Retinal pigment epithelial cell (primary cell): ENCODE measurements around the gene SYT9.

ENCODE experiments used
- DNase-seq: peaks from one replicate; pipeline ENCODE4 v3.0.0-alpha.2; 2010; ENCODE audit warnings: low read depth
- H3K4me3 ChIP-seq: 2 replicates; pipeline ENCODE4 v1.5.1; 2011; ENCODE audit warnings: mild to moderate bottlenecking, low read length, control low read depth, moderate library complexity
- TF ChIP-seq, protein P1 (sequence below): conservative IDR thresholded peaks from 2 replicates; pipeline ENCODE4 v1.5.1; 2011; ENCODE audit warnings: low read depth, low read length, control low read depth, inconsistent platforms

The SYT9 gene

DNA sequence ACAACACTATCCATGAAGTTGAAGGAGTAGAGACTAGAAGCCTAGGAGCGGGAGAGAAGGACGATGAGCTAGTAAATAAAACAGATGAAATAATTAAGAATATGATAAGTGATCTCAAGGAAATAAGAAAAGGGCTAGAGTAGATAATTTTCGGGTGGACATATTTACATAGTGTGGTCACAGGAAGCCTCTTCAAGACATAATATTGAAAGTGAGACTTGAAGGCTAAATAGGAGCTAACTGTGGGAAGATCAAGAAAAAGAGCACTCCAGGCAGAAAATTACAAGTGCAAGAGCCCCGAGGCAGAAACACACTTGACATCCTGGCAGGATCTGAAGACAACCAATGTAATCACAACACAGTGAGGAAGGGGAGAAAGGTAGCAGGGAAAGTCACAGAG, 250.2 kb downstream of the SYT9 start:
- DNase-seq, result no peak
- no peak overlapping the region for H3K4me3 ChIP-seq
- TF ChIP-seq, protein P1, sequence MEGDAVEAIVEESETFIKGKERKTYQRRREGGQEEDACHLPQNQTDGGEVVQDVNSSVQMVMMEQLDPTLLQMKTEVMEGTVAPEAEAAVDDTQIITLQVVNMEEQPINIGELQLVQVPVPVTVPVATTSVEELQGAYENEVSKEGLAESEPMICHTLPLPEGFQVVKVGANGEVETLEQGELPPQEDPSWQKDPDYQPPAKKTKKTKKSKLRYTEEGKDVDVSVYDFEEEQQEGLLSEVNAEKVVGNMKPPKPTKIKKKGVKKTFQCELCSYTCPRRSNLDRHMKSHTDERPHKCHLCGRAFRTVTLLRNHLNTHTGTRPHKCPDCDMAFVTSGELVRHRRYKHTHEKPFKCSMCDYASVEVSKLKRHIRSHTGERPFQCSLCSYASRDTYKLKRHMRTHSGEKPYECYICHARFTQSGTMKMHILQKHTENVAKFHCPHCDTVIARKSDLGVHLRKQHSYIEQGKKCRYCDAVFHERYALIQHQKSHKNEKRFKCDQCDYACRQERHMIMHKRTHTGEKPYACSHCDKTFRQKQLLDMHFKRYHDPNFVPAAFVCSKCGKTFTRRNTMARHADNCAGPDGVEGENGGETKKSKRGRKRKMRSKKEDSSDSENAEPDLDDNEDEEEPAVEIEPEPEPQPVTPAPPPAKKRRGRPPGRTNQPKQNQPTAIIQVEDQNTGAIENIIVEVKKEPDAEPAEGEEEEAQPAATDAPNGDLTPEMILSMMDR, result no peak

DNA sequence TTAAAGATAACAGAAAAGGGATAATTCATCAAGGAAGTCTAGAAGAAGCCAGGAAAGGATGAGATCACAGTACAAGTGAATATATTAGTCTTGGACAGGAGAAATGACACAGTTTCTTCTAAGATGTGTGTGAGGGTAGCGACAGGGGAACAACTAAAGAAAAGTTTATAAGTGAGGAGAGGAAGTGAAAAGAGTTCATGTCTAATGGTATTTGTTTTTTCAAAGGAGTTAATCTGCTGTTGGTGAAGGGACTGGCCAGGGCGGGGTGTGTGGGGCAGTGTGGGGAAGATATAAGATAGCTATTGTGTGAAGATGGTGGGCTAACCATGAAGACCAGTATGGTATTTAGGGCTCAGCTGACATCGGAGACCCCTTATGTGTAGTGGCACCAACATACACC, 254.5 kb downstream of the SYT9 start:
- TF ChIP-seq, protein P1, result no peak
- no peak for DNase-seq
- no peak overlapping the region for H3K4me3 ChIP-seq

DNA sequence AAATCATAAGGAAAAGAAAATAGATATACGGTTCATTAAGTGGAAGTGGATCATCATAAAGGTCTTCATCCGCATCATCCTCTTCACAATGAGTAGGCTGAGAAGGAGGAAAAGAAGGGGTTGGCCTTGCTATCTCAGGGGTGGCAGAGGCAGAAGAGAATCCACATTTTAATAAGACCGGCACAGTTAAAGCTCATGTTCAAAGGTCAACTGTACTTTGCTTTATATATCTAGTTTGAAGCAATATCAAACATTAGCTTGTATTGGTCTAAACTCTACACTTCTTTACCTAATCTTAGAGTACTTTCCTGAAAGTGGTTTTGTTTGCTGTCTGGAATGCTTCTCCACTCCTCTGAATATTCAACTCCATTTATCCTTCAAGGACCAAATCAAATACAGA, 256.4 kb downstream of the SYT9 start:
- no peak overlapping the region for H3K4me3 ChIP-seq
- DNase-seq, result no peak
- TF ChIP-seq, protein P1, result no peak

DNA sequence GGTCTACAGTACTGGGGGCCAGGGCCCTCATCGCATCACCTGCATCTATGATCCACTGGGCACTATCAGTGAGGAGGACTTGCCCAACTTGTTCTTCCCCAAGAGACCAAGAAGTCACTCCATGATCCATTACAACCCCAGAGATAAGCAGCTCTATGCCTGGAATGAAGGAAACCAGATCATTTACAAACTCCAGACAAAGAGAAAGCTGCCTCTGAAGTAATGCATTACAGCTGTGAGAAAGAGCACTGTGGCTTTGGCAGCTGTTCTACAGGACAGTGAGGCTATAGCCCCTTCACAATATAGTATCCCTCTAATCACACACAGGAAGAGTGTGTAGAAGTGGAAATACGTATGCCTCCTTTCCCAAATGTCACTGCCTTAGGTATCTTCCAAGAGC, 258.3 kb downstream of the SYT9 start:
- no peak overlapping the region for H3K4me3 ChIP-seq
- TF ChIP-seq, protein P1, result no peak
- DNase-seq, result no peak

DNA sequence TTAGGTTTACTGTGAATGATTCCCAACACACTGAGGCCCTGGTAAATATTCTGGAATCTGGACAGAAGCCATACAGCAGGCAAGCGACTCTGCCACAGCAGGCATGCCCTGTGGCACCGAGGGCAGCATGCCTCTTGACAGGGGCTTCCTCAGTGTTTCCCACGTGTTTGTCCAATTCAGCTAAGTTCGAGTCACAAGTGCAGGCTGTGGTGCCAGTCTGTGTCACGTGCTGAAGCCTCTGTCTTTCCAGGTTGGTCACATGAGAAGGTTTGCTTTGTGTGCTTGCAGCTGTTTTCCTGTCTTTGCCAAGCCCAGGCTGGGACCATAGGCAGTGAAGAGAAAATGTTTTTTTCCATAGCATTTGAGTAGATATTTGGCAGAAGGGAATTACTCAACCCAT, 259.7 kb downstream of the SYT9 start:
- TF ChIP-seq, protein P1, result no peak
- H3K4me3 ChIP-seq, result no peak overlapping the region

DNA sequence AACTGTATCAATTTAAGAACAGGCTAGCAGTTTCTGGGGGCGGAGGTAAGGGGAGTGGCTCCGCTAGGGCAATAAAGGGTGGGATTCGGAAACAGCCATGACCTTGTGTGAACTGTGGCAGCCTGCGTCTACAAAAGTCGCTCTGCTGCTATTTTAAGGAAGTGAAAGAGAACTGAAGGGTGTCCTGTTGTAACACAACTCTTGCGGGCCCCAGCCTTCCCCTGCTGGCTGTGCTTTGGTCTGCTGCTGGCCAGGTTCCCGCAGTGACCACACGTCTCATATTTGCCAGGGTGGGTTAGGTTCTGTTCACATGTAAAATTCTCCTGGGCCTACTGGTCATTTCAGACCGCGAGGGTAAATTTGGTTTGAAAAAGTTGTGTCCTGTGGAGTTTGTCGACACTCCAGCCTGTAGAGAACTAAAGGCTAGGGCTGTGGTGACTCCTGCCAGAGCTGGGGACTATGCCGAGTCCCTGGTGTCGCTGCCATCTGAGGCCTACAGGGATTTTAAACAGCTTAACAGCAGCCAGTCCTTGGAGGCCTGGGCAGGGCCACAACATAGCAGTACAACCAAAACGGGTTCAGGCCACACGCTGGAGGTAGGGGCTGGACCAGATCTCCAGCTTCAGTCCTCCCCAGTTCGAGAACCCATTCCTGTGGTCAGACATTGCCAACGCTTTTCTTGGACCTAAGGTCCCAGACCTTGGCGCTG, 261.0 kb downstream of the SYT9 start:
- TF ChIP-seq, protein P1, result peak; percentile 16
- no peak for DNase-seq
- H3K4me3 ChIP-seq, result peak overlapping the region; percentile 79

More for the DNA sequence above, 259.7 kb downstream of the SYT9 start:
- DNase-seq, result peak; percentile 58
